ENCODE results near the gene CRTC1. TPM values are rescaled to one million over a fixed set of nuclear protein-coding genes. Genes with fewer than 3 reads are reported as not detected.

The CRTC1 gene
- total and polyA plus RNA-seq, 3 donors from 2014 or later = 15.6 to 32.1 (median 28.1) TPM

DNA sequence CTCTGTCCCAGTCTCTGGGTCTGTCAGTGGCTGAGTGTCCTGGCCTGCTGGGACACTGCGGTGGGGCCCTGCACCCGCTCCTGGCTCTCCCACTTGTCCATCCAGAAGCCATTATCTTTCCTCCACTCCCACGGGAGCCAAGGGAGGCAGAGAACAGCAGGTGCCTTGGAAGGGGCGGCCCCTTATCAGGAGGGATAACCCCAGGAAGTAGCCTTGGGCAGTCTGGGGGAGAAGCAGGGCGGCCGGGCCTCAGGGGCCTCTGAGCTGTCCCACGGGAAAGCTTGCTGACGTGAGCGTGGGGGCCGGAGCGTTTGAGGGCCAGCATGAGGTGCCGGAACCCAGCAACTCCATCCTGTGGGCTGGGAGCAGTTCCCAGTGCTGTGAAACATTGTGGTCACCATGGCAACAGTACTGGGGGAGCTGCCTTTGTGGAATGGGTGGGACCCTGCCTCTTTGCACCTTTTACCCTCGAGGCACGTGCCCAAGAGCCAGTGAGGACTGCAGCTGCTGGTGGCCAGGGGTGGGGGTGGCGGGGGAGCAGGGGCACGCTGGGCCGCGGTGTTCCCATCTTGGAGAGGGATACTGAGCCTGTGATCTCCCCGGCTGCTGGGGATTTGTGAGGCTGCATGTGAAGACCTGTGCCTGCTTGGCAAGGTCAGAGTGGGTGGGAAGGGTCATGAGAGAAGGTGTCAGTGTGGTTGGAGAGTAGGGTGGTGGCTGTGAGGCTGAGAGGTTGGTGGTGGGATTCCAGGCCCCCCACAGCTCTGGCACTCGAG, 25.7 kb upstream of the CRTC1 start:
- peak; percentile 95 for DNase-seq
- intact Hi-C loops (cut with DNase I; ENCODE audit: low total_unique reads) = no loop called here
- WGBS, 2 donors = 38 to 49% methylated on average over 11 to 20 of the region's 20 CpGs
- no peaks in the 10 kb centered on the region for H3K27me3 ChIP-seq
- no peak overlapping the region for H3K4me3 ChIP-seq
- H3K36me3 ChIP-seq (ENCODE audit: low read depth, missing control alignments) = no peaks in the 10 kb centered on the region
- peaks cover 49% of the 10 kb centered on the region for H3K4me1 ChIP-seq
- H3K27ac ChIP-seq = peak overlapping the region; percentile 26 to 68
- TF ChIP-seq, protein P1, sequence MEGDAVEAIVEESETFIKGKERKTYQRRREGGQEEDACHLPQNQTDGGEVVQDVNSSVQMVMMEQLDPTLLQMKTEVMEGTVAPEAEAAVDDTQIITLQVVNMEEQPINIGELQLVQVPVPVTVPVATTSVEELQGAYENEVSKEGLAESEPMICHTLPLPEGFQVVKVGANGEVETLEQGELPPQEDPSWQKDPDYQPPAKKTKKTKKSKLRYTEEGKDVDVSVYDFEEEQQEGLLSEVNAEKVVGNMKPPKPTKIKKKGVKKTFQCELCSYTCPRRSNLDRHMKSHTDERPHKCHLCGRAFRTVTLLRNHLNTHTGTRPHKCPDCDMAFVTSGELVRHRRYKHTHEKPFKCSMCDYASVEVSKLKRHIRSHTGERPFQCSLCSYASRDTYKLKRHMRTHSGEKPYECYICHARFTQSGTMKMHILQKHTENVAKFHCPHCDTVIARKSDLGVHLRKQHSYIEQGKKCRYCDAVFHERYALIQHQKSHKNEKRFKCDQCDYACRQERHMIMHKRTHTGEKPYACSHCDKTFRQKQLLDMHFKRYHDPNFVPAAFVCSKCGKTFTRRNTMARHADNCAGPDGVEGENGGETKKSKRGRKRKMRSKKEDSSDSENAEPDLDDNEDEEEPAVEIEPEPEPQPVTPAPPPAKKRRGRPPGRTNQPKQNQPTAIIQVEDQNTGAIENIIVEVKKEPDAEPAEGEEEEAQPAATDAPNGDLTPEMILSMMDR (IDR thresholded peaks at IDR 0.05) = no peak
- no peak for TF ChIP-seq POLR2A (IDR thresholded peaks at IDR 0.05)
- H3K9me3 ChIP-seq = no peaks in the 10 kb centered on the region

DNA sequence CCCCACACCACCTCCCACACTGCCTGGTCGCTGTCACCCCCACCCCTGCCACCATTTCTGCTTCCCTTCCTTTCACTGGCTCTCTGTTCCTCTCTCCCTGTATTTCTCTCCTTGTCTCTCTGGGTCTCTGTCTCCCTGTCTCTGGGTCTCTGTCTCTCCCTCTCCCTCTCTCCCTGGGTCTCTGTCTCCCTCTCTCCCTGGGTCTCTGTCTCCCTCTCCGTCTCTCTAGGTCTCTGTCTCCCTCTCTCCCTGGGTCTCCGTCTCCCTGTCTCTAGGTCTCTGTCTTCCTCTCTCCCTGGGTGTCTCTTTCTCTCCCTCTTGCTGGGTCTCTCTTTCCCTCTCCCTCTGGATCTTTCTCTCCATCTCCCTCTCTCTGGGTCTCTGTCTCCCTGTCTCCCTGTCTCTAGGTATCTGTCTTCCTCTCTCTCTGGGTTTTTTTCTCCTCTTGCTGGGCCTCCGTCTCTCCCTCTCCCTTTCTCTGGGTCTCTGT, 25.1 kb upstream of the CRTC1 start:
- Histone ChIP-seq H3K27me3 (no peaks in the 10 kb centered on the region), H3K9me3 (no peaks in the 10 kb centered on the region), H3K4me3 (no peak overlapping the region), H3K4me1 (peaks cover 49% of the 10 kb centered on the region), H3K27ac (peak overlapping the region; percentile 26 to 68), H3K36me3 (ENCODE audit: low read depth, missing control alignments) (no peaks in the 10 kb centered on the region)
- TF ChIP-seq, protein P1 (IDR thresholded peaks at IDR 0.05) = no peak
- no peak for TF ChIP-seq POLR2A (IDR thresholded peaks at IDR 0.05)
- intact Hi-C loops (cut with DNase I; ENCODE audit: low total_unique reads) = no loop called here
- DNase-seq = no peak
- 76 to 78% methylated on average over 4 of the region's 4 CpGs for WGBS, 2 donors

DNA sequence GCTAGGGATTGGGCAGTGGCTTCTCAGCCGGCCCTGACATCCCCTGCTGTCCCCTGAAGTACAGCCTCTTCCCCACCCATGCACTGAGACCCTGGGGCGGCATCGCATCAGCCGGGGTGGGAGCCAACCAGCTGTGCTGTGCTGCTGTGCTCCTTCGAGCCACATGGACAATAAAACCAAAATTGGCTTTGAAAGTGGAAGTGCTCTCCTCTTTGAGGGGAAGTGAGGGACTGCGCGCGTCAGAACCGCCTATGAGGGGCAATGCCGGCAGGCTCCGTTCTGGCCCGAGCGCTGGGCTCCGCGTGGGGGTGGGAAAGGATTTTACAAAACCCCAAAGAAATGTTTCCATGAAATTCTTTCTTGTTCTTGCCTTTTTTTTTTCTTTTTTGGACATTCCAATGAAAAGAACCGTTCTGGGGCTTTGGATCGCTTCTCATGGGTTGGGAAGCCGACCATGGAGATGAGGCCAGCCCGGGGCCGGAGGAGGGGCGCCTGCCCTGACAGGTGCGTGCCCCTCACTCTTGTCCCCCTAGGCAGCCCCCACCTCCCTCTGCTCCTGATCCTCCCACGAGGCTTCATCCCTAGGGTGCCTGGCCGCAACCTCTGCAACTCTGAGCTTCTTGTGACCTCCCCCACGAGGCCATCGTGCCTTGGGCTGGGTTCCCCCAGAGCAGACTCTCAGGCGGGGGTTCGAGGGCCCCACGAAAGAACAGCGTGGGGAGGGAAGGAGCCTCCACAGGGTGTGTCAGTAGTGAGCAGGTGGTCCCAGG, 24.0 kb upstream of the CRTC1 start:
- no peak for DNase-seq
- no peaks in the 10 kb centered on the region for H3K36me3 ChIP-seq (ENCODE audit: low read depth, missing control alignments)
- H3K27me3 ChIP-seq = no peaks in the 10 kb centered on the region
- TF ChIP-seq, protein P1 (IDR thresholded peaks at IDR 0.05) = no peak
- no peak for TF ChIP-seq POLR2A (IDR thresholded peaks at IDR 0.05)
- peaks cover 49% of the 10 kb centered on the region for H3K4me1 ChIP-seq
- peak overlapping the region; percentile 26 to 68 for H3K27ac ChIP-seq
- WGBS, 2 donors = 34 to 50% methylated on average over 21 to 30 of the region's 30 CpGs
- H3K9me3 ChIP-seq = no peaks in the 10 kb centered on the region
- no peak overlapping the region for H3K4me3 ChIP-seq
- intact Hi-C loops (cut with DNase I; ENCODE audit: low total_unique reads) = no loop called here

DNA sequence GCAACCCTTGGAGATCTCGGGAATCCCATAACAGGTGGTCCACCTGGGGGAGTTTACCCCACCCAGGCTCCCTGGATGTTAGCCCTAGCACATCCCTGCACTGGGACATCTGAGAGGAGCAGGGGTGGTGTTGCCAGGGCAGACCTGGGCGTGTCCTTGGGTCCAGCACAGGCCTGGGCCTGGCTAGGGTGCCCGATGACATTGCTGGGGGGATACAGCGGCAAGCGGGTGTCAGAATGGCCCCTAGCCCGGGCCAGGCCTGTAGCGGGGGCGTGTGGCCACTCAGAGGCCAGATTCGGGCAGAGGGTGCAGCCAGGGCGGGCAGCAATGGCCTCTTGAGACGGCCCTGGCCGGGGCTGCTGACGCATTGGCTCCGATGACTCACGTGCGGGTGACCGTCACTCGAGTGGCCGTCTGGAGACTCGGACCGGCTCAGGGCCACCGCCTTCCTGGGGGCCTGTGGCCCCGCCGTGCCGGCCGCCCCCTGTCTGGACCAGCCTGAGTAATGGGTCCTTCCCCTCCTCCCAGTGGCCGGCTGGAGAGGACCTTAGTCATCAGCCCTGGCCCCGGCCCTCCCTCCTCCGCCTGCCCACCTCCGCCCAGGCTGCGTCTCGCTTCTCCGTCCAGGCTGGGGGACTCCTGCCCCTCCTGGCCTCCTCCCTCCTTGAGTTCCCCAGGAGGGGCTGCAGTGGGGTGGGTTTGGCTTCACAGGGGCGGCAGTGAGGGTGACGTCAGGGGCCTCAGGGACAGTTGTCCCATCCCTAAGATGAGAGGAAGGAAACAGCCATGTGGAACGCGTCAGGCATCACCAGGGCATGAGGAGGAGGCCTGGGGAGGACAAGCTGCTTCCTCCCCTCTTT, 23.2 kb upstream of the CRTC1 start:
- peak overlapping the region; percentile 26 to 68 for H3K27ac ChIP-seq
- no peaks in the 10 kb centered on the region for H3K9me3 ChIP-seq
- 70 to 76% methylated on average over 8 to 36 of the region's 37 CpGs for WGBS, 2 donors
- H3K36me3 ChIP-seq (ENCODE audit: low read depth, missing control alignments) = no peaks in the 10 kb centered on the region
- DNase-seq = no peak
- intact Hi-C loops (cut with DNase I; ENCODE audit: low total_unique reads) = no loop called here
- H3K4me1 ChIP-seq = peaks cover 49% of the 10 kb centered on the region
- H3K4me3 ChIP-seq = no peak overlapping the region
- H3K27me3 ChIP-seq = no peaks in the 10 kb centered on the region
- no peak for TF ChIP-seq POLR2A (IDR thresholded peaks at IDR 0.05)
- TF ChIP-seq, protein P1 (IDR thresholded peaks at IDR 0.05) = no peak
